GM12878 (cell line): ENCODE results near the gene PSMB9. TPM values are rescaled to one million over a fixed set of nuclear protein-coding genes. Genes with fewer than 3 reads are reported as not detected.

ENCODE experiments used
- ASH2L ChIP-seq: fragments of 300-600, 200-600 bp; sonication (generic); IDR thresholded peaks from 2 replicates; pipeline ENCODE4 v1.6.1; 2017; ENCODE audit warnings: low read depth, mild to moderate bottlenecking, borderline replicate concordance
- ATF7 ChIP-seq: fragments of 450-650 bp; IDR thresholded peaks from 2 replicates; pipeline ENCODE4 v1.6.1; 2016; ENCODE audit warnings: low read depth, mild to moderate bottlenecking
- BCL11A ChIP-seq: IDR thresholded peaks from 2 replicates; pipeline ENCODE4 v1.6.1; 2011; ENCODE audit warnings: low read depth, low read length
- CHD2 ChIP-seq: IDR thresholded peaks from 2 replicates; pipeline ENCODE4 v1.6.1; 2011; ENCODE audit warnings: low read depth, low read length, improper control_type of control experiment, borderline replicate concordance
- E2F8 ChIP-seq: fragments of 450-650 bp; IDR thresholded peaks from 2 replicates; pipeline ENCODE4 v1.6.1; 2018; ENCODE audit warnings: mild to moderate bottlenecking, low read depth, moderate library complexity; ENCODE audit not compliant: partially characterized antibody
- EGR1 ChIP-seq, 2 experiments: IDR thresholded peaks; 1 replicate in 1 of 2; 2 replicates in 1 of 2; pipeline ENCODE4 v1.6.1; 2011 to 2012; ENCODE audit warnings: low read depth in 2 of 2, low read length in 2 of 2, borderline replicate concordance in 1 of 2, mild to moderate bottlenecking in 1 of 2, moderate library complexity in 1 of 2
- FOXM1 ChIP-seq: IDR thresholded peaks from 2 replicates; pipeline ENCODE4 v1.6.1; 2012; ENCODE audit warnings: low read depth, mild to moderate bottlenecking, inconsistent platforms, low read length, moderate library complexity
- GABPA ChIP-seq: IDR thresholded peaks from 2 replicates; pipeline ENCODE4 v1.6.1; 2014; ENCODE audit warnings: antibody characterized with exemption, low read depth, mild to moderate bottlenecking, inconsistent platforms
- GATAD2B ChIP-seq: fragments of 450-650 bp; conservative IDR thresholded peaks from 2 replicates; pipeline ENCODE4 v1.6.1; 2017; ENCODE audit warnings: low read depth, mild to moderate bottlenecking, moderate library complexity
- KAT2A ChIP-seq: conservative IDR thresholded peaks from 2 replicates; pipeline ENCODE4 v1.6.1; 2011; ENCODE audit warnings: low read depth, low read length; ENCODE audit not compliant: control insufficient read depth
- POLR2AphosphoS5 ChIP-seq: IDR thresholded peaks from 2 replicates; pipeline ENCODE4 v1.6.1; 2011; ENCODE audit warnings: mild to moderate bottlenecking, low read length, inconsistent platforms
- POU2F2 ChIP-seq: IDR thresholded peaks from 3 replicates; pipeline ENCODE4 v1.6.1; 2011; ENCODE audit warnings: low read depth, mild to moderate bottlenecking, low read length, borderline replicate concordance
- REST ChIP-seq: IDR thresholded peaks from 2 replicates; pipeline ENCODE4 v1.6.1; 2012; ENCODE audit warnings: mild to moderate bottlenecking, low read depth, low read length
- RFX5 ChIP-seq: IDR thresholded peaks from 2 replicates; pipeline ENCODE4 v1.6.1; 2011; ENCODE audit warnings: low read depth, low read length, improper control_type of control experiment
- SIN3A ChIP-seq: IDR thresholded peaks from 2 replicates; pipeline ENCODE4 v1.6.1; 2012; ENCODE audit warnings: low read depth, low read length, improper control_type of control experiment
- SMAD1 ChIP-seq: fragments of 450-650 bp; IDR thresholded peaks from 2 replicates; pipeline ENCODE4 v1.6.1; 2018; ENCODE audit warnings: mild to moderate bottlenecking, low read depth; ENCODE audit not compliant: partially characterized antibody
- SREBF2 ChIP-seq: IDR thresholded peaks from 2 replicates; pipeline ENCODE4 v1.6.1; 2012; ENCODE audit warnings: mild to moderate bottlenecking, low read length
- TBL1XR1 ChIP-seq: IDR thresholded peaks from 2 replicates; pipeline ENCODE4 v1.6.1; 2012; ENCODE audit warnings: low read depth, low read length, improper control_type of control experiment
- YBX1 ChIP-seq: fragments of 450-650 bp; IDR thresholded peaks from 2 replicates; pipeline ENCODE4 v1.6.1; 2016; ENCODE audit warnings: antibody characterized with exemption
- ZNF622 ChIP-seq: fragments of 450-650 bp; IDR thresholded peaks from 2 replicates; pipeline ENCODE4 v1.6.1; 2017; ENCODE audit warnings: mild to moderate bottlenecking, inconsistent platforms
- polyA plus RNA-seq, 11 experiments: library from polyadenylated mRNA; depleted of rRNA in 4 of 11; unstranded in 6 of 11; stranded (reverse) in 5 of 11; fragments of >200 nt; fragmentation: Nextera tagmentation in 4 of 11; fragmentation: Illumina TruSeq in 1 of 11; extraction: Ambion mirVana in 4 of 11; extraction: Trizol in 1 of 11; gene quantifications; 1 replicate in 1 of 11; 2 replicates in 10 of 11; pipeline versions ENCODE4 v1.2.1 to v1.2.3, GENCODE V29; 2011 to 2016; ENCODE audit warnings: inconsistent platforms in 2 of 11, missing spikeins in 2 of 11, low read depth in 1 of 11
- total RNA-seq, 4 experiments: library from RNA; depleted of rRNA in 3 of 4; stranded (reverse); fragments of >200 nt in 3 of 4; fragmentation: Illumina TruSeq in 1 of 4; extraction: Trizol in 1 of 4; gene quantifications; 2 replicates each; pipeline versions ENCODE4 v1.2.1 to v1.2.3, GENCODE V29; 2013 to 2021
- TF ChIP-seq, protein P1 (sequence below): fragments of 150-350 bp; IDR thresholded peaks from 2 replicates; pipeline ENCODE4 v1.6.1; 2016; ENCODE audit warnings: low read depth, low read length

Gene PSMB9
- total and polyA plus RNA-seq, 10 of the 15 experiments (the other 5 are each of a cell fraction or from before 2014, with no cell fraction given): 167 to 517 (median 275) TPM

DNA sequence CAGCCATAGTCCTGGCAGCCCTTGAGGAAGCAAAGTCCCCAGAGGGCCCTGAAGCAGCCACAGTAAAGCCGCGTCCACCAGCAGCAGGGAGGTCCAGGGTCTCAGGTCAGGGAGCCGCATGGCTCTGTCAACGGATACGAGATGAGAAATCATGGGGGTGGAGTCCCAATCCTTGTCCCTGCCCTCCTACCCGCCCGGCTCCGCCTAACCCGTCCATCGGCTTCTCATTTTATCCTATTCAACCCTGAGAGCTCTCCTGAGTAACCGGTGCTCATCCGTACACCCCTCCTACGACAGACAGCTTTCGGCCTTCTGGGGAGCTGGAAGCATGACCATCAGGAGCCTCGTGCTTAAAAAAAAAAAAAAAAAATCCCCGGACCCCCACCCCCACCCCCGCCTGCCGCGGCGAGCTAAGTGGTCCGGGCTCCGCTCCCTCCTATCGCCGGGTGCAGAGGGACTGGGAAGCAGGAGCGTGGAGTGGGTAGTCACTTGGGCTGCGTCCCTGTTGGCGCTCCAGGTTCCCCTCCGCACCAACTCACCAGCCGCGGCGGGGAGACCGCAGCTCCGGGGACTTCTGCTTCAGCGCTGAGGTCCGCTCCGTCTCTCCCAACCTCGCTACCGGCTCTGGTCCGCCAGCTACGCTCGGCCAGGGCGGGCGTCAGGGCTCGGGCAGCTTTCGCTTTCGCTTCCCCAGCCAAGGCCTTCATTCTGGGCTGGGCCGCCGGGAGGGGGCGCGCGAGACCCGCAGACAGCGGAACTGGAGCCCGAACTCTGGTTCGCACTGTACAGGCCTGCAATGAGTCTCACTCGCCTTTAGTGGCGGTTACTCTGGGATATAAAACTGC lies 15.7 kb upstream of the PSMB9 start, which contains the start of gene TAP2 (continued):
- TF ChIP-seq E2F8: no peak
- no peak for TF ChIP-seq SMAD1
- TF ChIP-seq YBX1: no peak
- TF ChIP-seq, protein P1, sequence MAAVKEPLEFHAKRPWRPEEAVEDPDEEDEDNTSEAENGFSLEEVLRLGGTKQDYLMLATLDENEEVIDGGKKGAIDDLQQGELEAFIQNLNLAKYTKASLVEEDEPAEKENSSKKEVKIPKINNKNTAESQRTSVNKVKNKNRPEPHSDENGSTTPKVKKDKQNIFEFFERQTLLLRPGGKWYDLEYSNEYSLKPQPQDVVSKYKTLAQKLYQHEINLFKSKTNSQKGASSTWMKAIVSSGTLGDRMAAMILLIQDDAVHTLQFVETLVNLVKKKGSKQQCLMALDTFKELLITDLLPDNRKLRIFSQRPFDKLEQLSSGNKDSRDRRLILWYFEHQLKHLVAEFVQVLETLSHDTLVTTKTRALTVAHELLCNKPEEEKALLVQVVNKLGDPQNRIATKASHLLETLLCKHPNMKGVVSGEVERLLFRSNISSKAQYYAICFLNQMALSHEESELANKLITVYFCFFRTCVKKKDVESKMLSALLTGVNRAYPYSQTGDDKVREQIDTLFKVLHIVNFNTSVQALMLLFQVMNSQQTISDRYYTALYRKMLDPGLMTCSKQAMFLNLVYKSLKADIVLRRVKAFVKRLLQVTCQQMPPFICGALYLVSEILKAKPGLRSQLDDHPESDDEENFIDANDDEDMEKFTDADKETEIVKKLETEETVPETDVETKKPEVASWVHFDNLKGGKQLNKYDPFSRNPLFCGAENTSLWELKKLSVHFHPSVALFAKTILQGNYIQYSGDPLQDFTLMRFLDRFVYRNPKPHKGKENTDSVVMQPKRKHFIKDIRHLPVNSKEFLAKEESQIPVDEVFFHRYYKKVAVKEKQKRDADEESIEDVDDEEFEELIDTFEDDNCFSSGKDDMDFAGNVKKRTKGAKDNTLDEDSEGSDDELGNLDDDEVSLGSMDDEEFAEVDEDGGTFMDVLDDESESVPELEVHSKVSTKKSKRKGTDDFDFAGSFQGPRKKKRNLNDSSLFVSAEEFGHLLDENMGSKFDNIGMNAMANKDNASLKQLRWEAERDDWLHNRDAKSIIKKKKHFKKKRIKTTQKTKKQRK: no peak
- TF ChIP-seq ZNF622: no peak
- peak; percentile 94; the same call in 1 of the 2 replicates for TF ChIP-seq ASH2L
- TF ChIP-seq SIN3A: no peak
- TF ChIP-seq CHD2: 0 out of 2 replicates have a peak, but pooled peaks have one; percentile 44
- no peak for TF ChIP-seq FOXM1
- TF ChIP-seq KAT2A: no peak
- TF ChIP-seq EGR1 (IDR thresholded peaks at IDR 0.05; ENCODE audit: borderline replicate concordance in 1 of 2, low read depth in 2 of 2, low read length in 2 of 2): 0 out of 3 replicates have a peak, but pooled peaks of 1 of the 2 experiments have one; percentile 6
- TF ChIP-seq ATF7: no peak
- peak; percentile 75 for TF ChIP-seq POLR2AphosphoS5
- no peak for TF ChIP-seq SREBF2
- TF ChIP-seq GABPA: no peak
- TF ChIP-seq BCL11A: no peak
- TF ChIP-seq REST: no peak
- TF ChIP-seq TBL1XR1: peak; percentile 47; the same call in 1 of the 2 replicates
- TF ChIP-seq RFX5: peak; percentile 86
- peak; percentile 48; the same call in 2 of the 3 replicates for TF ChIP-seq POU2F2
- peak; percentile 55; the same call in 1 of the 2 replicates for TF ChIP-seq GATAD2B
